Astrocyte of the hippocampus (primary cell): ENCODE data around the gene CELF5.
"Not testable (repeated sequence)": the region's sequence is repeated elsewhere in the genome, so short reads cannot be mapped to it uniquely, and the experiment has no call there.

Experiments
- DNase-seq: peaks from one replicate; pipeline ENCODE4 v3.0.0; 2011; ENCODE audit warnings: low read depth, low spot score

Gene CELF5

DNA sequence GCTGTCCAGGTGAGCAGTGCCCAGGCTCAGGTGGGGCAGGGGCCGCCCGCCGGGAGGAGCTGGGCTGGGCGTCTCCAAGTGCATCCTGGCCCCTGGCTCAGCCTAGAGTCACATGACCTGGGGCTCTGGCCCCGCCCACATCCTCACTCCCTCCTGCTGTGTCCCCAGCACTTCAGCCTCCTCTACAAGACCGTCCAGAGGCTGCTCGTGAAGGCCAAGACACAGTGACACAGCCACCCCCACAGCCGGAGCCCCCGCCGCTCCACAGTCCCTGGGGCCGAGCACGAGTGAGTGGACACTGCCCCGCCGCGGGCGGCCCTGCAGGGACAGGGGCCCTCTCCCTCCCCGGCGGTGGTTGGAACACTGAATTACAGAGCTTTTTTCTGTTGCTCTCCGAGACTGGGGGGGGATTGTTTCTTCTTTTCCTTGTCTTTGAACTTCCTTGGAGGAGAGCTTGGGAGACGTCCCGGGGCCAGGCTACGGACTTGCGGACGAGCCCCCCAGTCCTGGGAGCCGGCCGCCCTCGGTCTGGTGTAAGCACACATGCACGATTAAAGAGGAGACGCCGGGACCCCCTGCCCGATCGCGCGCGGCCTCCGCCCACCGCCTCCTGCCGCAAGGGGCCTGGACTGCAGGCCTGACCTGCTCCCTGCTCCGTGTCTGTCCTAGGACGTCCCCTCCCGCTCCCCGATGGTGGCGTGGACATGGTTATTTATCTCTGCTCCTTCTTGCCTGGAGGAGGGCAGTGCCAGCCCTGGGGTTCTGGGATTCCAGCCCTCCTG, 16.8 kb upstream of the CELF5 start:
- no peak for DNase-seq

DNA sequence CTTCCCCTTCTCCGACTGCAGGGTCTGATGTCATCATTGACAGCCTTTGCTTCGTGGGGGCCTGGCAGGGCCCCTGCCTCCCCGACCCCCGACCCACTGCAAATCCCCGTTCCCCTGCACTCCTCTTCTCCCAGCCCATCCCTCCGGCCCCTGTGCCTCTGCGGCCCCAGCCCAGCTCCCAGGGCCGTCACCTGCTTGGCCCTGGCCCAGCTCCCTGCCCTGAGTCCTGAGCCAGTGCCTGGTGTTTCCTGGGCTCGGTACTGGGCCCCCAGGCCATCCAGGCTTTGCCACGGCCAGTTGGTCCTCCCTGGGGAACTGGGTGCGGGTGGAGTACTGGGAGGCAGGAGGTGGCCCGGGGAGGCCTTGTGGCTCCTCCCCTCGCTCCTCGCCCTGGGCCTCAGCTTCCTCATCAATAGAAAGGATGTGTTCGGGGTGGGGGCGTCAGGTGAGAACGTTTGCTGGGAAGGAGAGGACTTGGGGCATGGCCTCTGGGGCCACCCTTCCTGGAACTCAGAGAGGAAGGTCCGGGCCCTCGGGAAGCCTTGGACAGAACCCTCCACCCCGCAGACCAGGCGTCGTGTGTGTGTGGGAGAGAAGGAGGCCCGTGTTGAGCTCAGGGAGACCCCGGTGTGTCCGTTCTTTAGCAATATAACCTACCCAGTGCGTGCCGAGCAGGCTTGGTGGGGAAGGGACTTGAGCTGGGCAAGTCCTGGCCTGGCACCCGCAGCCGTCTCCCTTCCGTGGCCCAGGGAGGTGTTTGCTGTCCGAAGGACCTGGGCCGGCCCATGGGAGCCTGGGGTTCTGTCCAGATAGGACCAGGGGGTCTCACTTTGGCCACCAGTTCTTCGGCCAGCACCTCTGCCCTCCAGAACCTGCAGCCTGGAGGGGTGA, 15.9 kb upstream of the CELF5 start:
- DNase-seq, result no peak

GRCh38 chr19:3210347-3211017, 14.0 kb upstream of the CELF5 start:
- DNase-seq, result peak; percentile 50

DNA sequence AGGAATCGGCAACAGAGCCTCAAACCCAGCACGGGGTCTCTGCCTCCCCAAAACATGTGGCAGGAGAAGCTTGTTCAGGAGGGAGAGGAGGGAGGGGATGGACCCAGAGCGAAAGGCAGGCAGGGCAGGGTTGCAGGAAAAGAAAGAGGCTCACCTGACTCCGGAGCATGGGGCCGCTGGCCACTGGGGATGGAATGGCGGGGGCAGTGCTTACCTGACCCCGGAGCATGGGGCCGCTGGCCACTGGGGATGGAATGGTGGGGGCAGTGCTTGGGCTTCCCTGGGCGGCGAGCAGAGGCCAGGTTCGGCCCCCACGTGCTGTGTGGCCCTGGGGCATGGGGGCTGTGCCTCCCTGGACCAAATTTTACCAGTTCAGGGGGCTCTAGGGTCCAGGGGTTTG, 13.3 kb upstream of the CELF5 start:
- no peak for DNase-seq

- no peak for DNase-seq
These were observed 11.3 kb upstream of the CELF5 start for GRCh38 chr19:3213159-3213558.

- DNase-seq, result no peak
These were observed 7.6 kb upstream of the CELF5 start for GRCh38 chr19:3216874-3217273.

GRCh38 chr19:3220576-3220975, 3.9 kb upstream of the CELF5 start:
- DNase-seq, result no peak

- not testable (repeated sequence) for DNase-seq
These were observed 2.9 kb upstream of the CELF5 start for GRCh38 chr19:3221576-3221975.

DNA sequence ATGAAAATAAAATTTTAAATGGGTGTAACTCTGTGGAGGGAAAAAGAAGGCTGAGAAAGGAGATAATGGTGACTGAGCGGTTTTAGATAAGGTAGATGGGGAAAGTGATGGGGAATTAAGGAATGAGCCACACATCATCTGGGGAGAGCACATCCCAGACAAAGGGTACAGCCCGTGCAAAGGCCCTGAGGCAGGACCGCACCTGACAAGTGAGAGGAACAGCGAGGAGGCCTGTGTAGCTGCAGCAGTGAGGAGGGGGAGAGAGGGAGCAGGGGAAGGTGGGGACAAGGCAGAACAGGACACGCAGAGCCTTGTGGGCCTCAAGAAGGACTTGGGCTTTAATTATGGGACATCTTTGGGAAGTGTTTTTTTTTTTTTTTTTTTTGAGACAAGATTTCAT, 1.8 kb upstream of the CELF5 start:
- no peak for DNase-seq

DNA sequence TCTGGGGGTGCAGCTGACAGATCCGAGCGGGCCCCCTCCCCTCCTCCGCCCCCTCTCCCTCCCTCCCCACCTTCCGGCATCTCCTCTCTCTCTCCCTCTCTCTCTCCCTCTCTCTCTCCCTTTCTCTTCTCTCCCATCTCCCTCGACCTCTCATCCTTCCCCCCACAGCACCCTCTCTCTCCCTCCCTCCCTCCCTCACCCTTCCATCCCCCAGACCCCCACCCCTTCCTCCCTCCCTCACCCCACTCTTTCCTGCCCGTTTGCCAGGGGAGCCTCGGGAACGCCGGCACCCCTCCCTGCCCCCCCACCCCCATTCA, 666 bp downstream of the CELF5 start:
- no peak for DNase-seq

DNA sequence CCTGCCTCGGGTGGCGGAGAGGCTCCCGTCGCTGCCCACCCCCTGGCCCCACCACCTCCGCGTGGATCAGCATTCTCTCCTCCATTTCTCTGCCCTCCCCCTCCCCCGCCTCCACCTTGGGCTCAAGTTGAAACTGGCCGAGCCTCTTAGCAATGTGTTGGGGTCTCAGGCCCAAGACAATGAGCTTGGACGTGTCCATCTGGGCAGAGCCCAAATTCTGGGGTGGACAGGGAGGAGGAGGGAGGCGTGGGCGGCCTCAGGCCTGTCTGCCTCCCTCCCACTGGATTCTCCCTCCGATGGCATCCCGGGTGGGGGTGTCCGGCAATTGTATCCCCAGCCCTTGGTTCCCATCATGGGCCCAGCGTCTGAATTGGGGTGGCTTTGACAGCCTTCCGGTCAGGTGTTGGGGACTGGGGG, 1.2 kb downstream of the CELF5 start:
- no peak for DNase-seq

- DNase-seq, result no peak
These were observed 2.7 kb downstream of the CELF5 start for GRCh38 chr19:3227054-3227626.

DNA sequence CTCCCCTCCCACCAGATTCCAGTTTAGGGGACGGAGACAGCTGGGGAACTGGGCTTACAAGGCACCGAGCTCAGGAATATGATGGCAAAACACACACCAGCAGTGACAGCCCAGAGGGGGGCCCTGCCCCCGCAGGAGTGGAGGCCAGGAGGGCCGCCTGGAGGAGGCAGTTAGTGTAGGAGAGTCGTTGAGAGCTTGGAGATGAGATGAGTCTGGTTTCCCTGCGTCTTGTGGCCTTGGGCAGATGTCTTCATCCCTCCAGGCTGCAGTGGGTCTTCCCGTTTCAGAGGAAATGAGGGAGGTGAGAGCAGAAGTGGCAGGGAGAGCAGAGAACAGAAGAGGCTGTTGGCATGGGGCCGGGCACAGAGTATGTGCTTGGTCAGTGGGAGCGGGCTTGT, 4.9 kb downstream of the CELF5 start:
- no peak for DNase-seq

DNA sequence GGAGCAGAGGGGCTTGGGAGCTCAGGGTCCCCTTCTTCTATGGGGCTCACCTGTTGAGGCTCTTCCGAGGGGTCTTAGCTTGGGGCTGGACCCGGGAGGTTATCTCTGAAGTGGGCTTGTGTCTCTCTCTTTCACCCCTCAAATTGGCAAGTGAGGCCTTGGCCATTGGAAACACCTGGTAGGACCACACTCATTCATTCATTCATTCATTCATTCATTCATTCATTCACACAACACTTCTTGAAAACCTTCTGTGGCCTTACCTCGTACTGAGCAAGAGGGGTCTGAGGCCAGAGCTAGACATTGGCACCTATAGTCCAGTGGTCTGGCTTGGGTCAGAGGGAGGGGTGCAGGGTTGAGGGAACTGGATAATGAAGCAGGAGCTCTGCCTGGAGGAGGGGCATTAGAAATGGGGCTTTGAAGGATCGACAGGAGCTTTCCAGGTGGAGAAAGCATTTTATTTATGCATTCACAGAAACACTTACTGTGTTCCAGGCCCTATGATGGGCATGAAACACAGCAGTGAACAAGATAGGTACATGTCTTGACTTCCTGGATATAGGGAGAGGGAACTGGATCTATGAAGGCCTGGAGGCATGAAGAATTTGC, 5.5 kb downstream of the CELF5 start:
- DNase-seq, result no peak

GRCh38 chr19:3231288-3231687, 6.8 kb downstream of the CELF5 start:
- DNase-seq, result no peak

- DNase-seq, result no peak
These were observed 8.7 kb downstream of the CELF5 start for GRCh38 chr19:3233116-3233515.

DNA sequence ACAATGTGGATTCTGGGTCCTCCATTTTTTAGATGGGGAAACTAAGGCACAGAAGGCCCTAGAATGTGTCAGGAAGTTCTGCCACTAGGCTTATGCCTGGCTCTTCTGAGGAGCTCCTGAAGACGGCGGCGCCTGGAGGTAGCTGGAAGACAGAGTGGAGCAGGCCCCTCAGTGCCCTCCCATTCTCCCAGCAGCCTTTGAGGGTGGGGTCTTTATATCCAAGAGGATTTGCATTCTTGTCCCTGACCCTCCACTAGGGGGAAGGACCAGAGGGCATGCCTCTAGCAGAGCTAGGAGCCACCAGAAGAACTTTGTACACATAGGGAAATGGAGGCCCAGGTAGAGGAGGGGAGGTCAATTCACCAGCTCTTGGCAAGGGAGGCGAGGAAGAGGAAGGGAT, 9.4 kb downstream of the CELF5 start:
- DNase-seq, result no peak

DNA sequence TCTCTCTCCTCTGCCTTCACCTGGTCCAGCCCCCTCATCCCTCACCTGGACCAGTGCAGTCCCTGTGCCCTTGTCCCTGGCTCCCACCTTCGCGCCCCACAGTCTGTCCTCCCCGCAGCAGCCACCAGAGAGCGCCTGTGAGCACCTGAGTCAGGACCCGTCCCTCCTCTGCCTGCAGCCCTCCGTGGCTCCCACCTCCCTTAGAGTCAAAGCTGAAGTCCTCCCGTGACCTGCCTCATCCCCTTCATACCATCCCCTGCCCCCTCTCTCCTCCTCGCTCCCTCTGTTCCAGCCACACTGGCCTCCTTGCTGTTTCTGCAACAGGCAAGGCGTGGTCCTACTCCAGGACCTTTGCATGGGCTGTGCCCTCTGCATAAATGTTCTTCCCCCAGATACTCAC, 10.3 kb downstream of the CELF5 start:
- DNase-seq, result no peak

GRCh38 chr19:3235604-3236003, 11.1 kb downstream of the CELF5 start:
- not testable (repeated sequence) for DNase-seq

DNA sequence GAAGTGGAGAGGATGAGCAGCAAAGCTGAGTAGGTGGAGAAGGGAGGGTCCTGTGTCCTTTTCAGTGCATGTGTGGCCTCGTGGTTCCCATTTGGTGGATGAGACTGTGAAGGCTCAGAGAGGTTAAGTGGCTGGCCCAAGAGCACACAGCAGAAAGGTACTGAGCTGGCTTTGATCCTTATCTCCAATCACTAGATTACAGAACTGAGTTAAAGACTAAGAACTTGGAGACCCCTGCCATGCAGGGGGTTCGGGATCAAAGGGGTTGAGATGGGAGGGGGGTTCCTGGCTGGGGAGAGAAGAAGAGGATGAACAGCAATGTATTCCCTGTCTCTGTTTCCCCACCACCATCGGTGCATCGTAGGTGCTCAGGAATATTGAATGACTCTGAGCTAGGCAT, 11.8 kb downstream of the CELF5 start:
- no peak for DNase-seq

- no peak for DNase-seq
These were observed 13.7 kb downstream of the CELF5 start for GRCh38 chr19:3238066-3238561.

GRCh38 chr19:3239367-3239766, 14.9 kb downstream of the CELF5 start:
- no peak for DNase-seq
